Endothelial cell of hepatic sinusoid (primary cell): Measurements from ENCODE around the gene MAPK11.

ENCODE experiments used
- in situ Hi-C: cut with HindIII; loops from 2 replicates; pipeline ENCODE4 v1.10.0; 2017; ENCODE audit warnings: low sequenced_read_pairs

The MAPK11 gene

GRCh38 chr22:50296658-50297490 lies 26.7 kb upstream of the MAPK11 start:
- in situ Hi-C loops = no loop called here

- in situ Hi-C loops = no loop called here
These were observed 24.1 kb upstream of the MAPK11 start for GRCh38 chr22:50294319-50294656.

GRCh38 chr22:50293441-50294318 lies 23.5 kb upstream of the MAPK11 start:
- in situ Hi-C loops = no loop called here

- in situ Hi-C loops = no loop called here
These were observed 22.7 kb upstream of the MAPK11 start for GRCh38 chr22:50292643-50293440.

GRCh38 chr22:50289942-50290630 lies 19.9 kb upstream of the MAPK11 start:
- in situ Hi-C loops = loop anchor here (10.0 kb wide), 1 partner anchor 65 kb away; no protein-coding TSS in a partner anchor

- in situ Hi-C loops = loop anchor here (10.0 kb wide), 1 partner anchor 65 kb away; no protein-coding TSS in a partner anchor
These were observed 19.2 kb upstream of the MAPK11 start for GRCh38 chr22:50289151-50289941.

GRCh38 chr22:50287731-50288130 lies 17.6 kb upstream of the MAPK11 start:
- in situ Hi-C loops = loop anchor here (10.0 kb wide), 1 partner anchor 67 kb away; no protein-coding TSS in a partner anchor

- in situ Hi-C loops = loop anchor here (10.0 kb wide), 1 partner anchor 68 kb away; no protein-coding TSS in a partner anchor
These were observed 16.6 kb upstream of the MAPK11 start for GRCh38 chr22:50286701-50287318.

- in situ Hi-C loops = loop anchor here (10.0 kb wide), 1 partner anchor 69 kb away; no protein-coding TSS in a partner anchor
These were observed 16.1 kb upstream of the MAPK11 start for GRCh38 chr22:50286275-50286674.

GRCh38 chr22:50285568-50286229 lies 15.5 kb upstream of the MAPK11 start:
- in situ Hi-C loops = loop anchor here (10.0 kb wide), 1 partner anchor 69 kb away; no protein-coding TSS in a partner anchor

- in situ Hi-C loops = loop anchor here (10.0 kb wide), 1 partner anchor 70 kb away; no protein-coding TSS in a partner anchor
These were observed 14.3 kb upstream of the MAPK11 start for GRCh38 chr22:50284479-50284878.

GRCh38 chr22:50283821-50284220 lies 13.6 kb upstream of the MAPK11 start:
- in situ Hi-C loops = loop anchor here (10.0 kb wide), 1 partner anchor 71 kb away; no protein-coding TSS in a partner anchor

- in situ Hi-C loops = loop anchor here (10.0 kb wide), 1 partner anchor 72 kb away; no protein-coding TSS in a partner anchor
These were observed 12.4 kb upstream of the MAPK11 start for GRCh38 chr22:50282361-50283155.

- in situ Hi-C loops = loop anchor here (10.0 kb wide), 1 partner anchor 73 kb away; no protein-coding TSS in a partner anchor
These were observed 11.8 kb upstream of the MAPK11 start for GRCh38 chr22:50281957-50282356.

GRCh38 chr22:50281384-50281760 lies 11.2 kb upstream of the MAPK11 start:
- in situ Hi-C loops = loop anchor here (10.0 kb wide), 1 partner anchor 73 kb away; no protein-coding TSS in a partner anchor

GRCh38 chr22:50280708-50281383 lies 10.7 kb upstream of the MAPK11 start:
- in situ Hi-C loops = loop anchor here (10.0 kb wide), 1 partner anchor 74 kb away; no protein-coding TSS in a partner anchor
